ENCODE data around the gene BSDC1. TPM values are rescaled to one million over a fixed set of nuclear protein-coding genes. Genes with fewer than 3 reads are reported as not detected.
"Not testable (repeated sequence)": the region's sequence is repeated elsewhere in the genome, so short reads cannot be mapped to it uniquely, and the experiment has no call there.

Gene BSDC1
- total and polyA plus RNA-seq, 8 donors: 23.8 to 126 (median 45.5) TPM

DNA sequence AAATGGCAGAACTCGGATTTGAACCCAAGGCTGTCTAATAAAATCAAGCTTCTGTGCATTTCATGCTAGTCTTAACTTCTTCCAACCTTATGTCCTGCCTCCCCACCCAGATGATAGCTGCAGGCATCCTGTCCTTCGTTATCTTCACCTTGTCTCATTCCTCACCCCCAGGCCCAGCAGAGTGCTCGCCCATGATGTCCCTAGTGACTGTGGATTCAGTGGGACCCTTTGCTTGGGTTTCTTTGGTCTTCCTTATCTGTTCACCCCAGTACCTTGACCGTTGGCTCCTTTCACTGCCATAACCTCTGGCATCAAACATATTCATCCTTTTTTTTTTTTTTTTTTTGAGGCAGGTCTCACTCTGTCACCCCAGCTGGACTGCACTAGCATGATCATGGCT lies 5.6 kb upstream of the BSDC1 start:
- H3K4me3 ChIP-seq: no peak overlapping the region
- no peaks in the 10 kb centered on the region for H3K9me3 ChIP-seq
- no peaks in the 10 kb centered on the region for H3K36me3 ChIP-seq
- no peaks in the 10 kb centered on the region for H3K27me3 ChIP-seq
- DNase-seq: no peak
- 67 to 81% (median 75%) methylated on average over 4 of the region's 4 CpGs for WGBS, 5 donors
- TF ChIP-seq POLR2A (IDR thresholded peaks at IDR 0.05) (no peak), CTCF (IDR thresholded peaks at IDR 0.05) (no peak), EP300 (IDR thresholded peaks at IDR 0.05) (no peak), POLR2AphosphoS5 (IDR thresholded peaks at IDR 0.05) (no peak)
- H3K4me1 ChIP-seq: peaks cover 8 to 19% (median 14%) of the 10 kb centered on the region in 4 donors
- intact Hi-C loops (cut with DNase I; ENCODE audit: low total_unique reads): no loop called here
- H3K27ac ChIP-seq: no peak overlapping the region

- Histone ChIP-seq H3K36me3 (no peaks in the 10 kb centered on the region), H3K4me1 (peaks cover 12 to 26% (median 22%) of the 10 kb centered on the region in 4 donors), H3K9me3 (no peaks in the 10 kb centered on the region), H3K27ac (no peak overlapping the region), H3K4me3 (no peak overlapping the region), H3K27me3 (no peaks in the 10 kb centered on the region)
- intact Hi-C loops (cut with DNase I; ENCODE audit: low total_unique reads): no loop called here
- 29 to 66% (median 46%) methylated on average over 2 of the region's 2 CpGs for WGBS, 5 donors
- peak in 1 of 2 donors; percentile 0 for DNase-seq
- TF ChIP-seq EP300 (IDR thresholded peaks at IDR 0.05): no peak
- no peak for TF ChIP-seq POLR2AphosphoS5 (IDR thresholded peaks at IDR 0.05)
- no peak for TF ChIP-seq CTCF (IDR thresholded peaks at IDR 0.05)
- TF ChIP-seq POLR2A (IDR thresholded peaks at IDR 0.05): no peak
Measured at GRCh38 chr1:32398401-32398800, 4.2 kb upstream of the BSDC1 start.

GRCh38 chr1:32396524-32396923 lies 2.3 kb upstream of the BSDC1 start:
- peaks cover 30 to 44% (median 40%) of the 10 kb centered on the region in 4 donors for H3K4me1 ChIP-seq
- H3K27me3 ChIP-seq; H3K4me3 ChIP-seq; H3K27ac ChIP-seq; H3K36me3 ChIP-seq; H3K9me3 ChIP-seq; intact Hi-C loops (cut with DNase I; ENCODE audit: low total_unique reads): not testable (repeated sequence)
- 80 to 94% (median 89%) methylated on average over 5 of the region's 5 CpGs for WGBS, 5 donors
- peak in 1 of 2 donors; percentile 2 for DNase-seq

DNA sequence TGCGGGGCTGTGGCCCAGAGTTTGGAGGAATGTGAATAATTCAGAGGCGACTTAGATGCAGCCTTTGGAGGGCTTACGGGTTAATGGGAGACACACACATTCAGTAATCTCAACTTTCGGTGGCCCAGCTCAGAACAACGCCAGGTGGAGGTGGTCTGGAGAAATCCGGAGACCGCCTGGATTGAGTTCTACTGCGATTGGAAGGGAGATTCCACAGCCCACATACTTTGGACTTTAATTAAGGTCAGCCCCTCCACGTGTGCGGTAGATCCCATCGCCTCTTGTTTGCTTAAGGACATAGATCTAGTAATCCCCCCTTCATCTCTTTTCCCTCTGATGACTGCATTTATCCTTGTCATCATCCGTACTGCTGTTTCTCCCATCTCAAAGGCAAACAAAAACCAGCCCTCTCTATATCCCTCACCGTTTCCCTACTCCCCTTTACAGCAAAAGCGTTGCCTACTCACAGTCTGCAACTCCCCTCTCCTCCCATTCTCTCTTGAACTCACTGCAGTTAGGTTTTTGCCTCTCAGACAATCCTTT lies 720 bp upstream of the BSDC1 start:
- Histone ChIP-seq H3K9me3 (no peaks in the 10 kb centered on the region), H3K4me1 (peaks cover 34 to 51% (median 47%) of the 10 kb centered on the region in 4 donors), H3K4me3 (peak overlapping the region; percentile 84 to 91 (median 88)), H3K27me3 (no peaks in the 10 kb centered on the region), H3K36me3 (peaks cover 8 to 22% (median 19%) of the 10 kb centered on the region in 4 donors), H3K27ac (peak overlapping the region; percentile 84 to 97 (median 95))
- intact Hi-C loops (cut with DNase I; ENCODE audit: low total_unique reads): no loop called here
- WGBS, 5 donors: 2 to 3% (median 2%) methylated on average over 14 of the region's 14 CpGs
- no peak for TF ChIP-seq POLR2A (IDR thresholded peaks at IDR 0.05)
- no peak for TF ChIP-seq EP300 (IDR thresholded peaks at IDR 0.05)
- DNase-seq: no peak

DNA sequence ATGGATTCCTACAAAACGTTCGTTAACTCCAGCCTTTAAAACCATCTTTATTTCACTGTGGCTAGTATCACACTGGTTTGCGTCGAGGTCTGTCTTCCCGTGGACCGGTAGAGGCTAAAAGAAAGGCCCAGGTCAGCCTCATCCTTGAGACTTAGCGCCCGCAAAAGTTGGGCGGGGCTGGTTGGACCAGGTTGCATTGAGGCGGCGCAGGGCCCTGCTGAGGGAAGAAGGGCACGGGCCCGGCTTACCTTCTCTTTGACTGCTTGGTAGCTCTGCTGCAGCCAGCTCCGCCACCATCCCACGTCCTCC lies 455 bp downstream of the BSDC1 start:
- TF ChIP-seq CTCF (IDR thresholded peaks at IDR 0.05) (no peak), POLR2A (IDR thresholded peaks at IDR 0.05) (no peak), EP300 (IDR thresholded peaks at IDR 0.05) (no peak), POLR2AphosphoS5 (IDR thresholded peaks at IDR 0.05) (no peak)
- Histone ChIP-seq H3K27ac (peak overlapping the region; percentile 89 to 97 (median 95)), H3K4me1 (peaks cover 34 to 54% (median 47%) of the 10 kb centered on the region in 4 donors), H3K36me3 (peaks cover 16 to 34% (median 30%) of the 10 kb centered on the region in 4 donors), H3K9me3 (no peaks in the 10 kb centered on the region), H3K27me3 (no peaks in the 10 kb centered on the region), H3K4me3 (peak overlapping the region; percentile 84 to 91 (median 88))
- intact Hi-C loops (cut with DNase I; ENCODE audit: low total_unique reads): no loop called here
- WGBS, 5 donors: 0 to 2% (median 1%) methylated on average over 13 to 15 of the region's 15 CpGs
- DNase-seq: peak; percentile 59 to 85

Measured in stomach (tissue), 9 donors.